HG03280 (cell line): ENCODE results near the gene PPIG.
"Not testable (repeated sequence)": the region's sequence is repeated elsewhere in the genome, so short reads cannot be mapped to it uniquely, and the experiment has no call there.

Experiments
- ATAC-seq: cut with Tn5 transposase; IDR thresholded peaks from one replicate; pipeline ENCODE4 v1.9.1; 2021; ENCODE audit warnings: mild to moderate bottlenecking, moderate library complexity; ENCODE audit not compliant: unreplicated experiment

The PPIG gene

GRCh38 chr2:169585673-169586072 lies 1.5 kb downstream of the PPIG start:
- ATAC-seq: no peak

- no peak for ATAC-seq
Observed at GRCh38 chr2:169590804-169591203, 6.7 kb downstream of the PPIG start.

- not testable (repeated sequence) for ATAC-seq
Observed at GRCh38 chr2:169596546-169596945, 12.4 kb downstream of the PPIG start.

GRCh38 chr2:169598982-169599381 lies 14.8 kb downstream of the PPIG start:
- no peak for ATAC-seq

- no peak for ATAC-seq
Observed at GRCh38 chr2:169599568-169599967, 15.4 kb downstream of the PPIG start.

GRCh38 chr2:169609264-169609663 lies 25.1 kb downstream of the PPIG start:
- no peak for ATAC-seq

GRCh38 chr2:169613876-169614275 lies 29.7 kb downstream of the PPIG start:
- ATAC-seq: no peak

GRCh38 chr2:169615982-169616381 lies 31.8 kb downstream of the PPIG start:
- ATAC-seq: not testable (repeated sequence)

GRCh38 chr2:169619946-169620345 lies 35.8 kb downstream of the PPIG start:
- ATAC-seq: no peak

- no peak for ATAC-seq
Observed at GRCh38 chr2:169620509-169620908, 36.4 kb downstream of the PPIG start.

GRCh38 chr2:169623235-169623634 lies 39.1 kb downstream of the PPIG start:
- ATAC-seq: no peak

GRCh38 chr2:169625781-169626180 lies 41.6 kb downstream of the PPIG start:
- ATAC-seq: no peak

- ATAC-seq: no peak
Observed at GRCh38 chr2:169636440-169637097, 52.4 kb downstream of the PPIG start.

GRCh38 chr2:169637620-169638019 lies 53.5 kb downstream of the PPIG start:
- ATAC-seq: no peak

GRCh38 chr2:169640104-169640503 lies 56.0 kb downstream of the PPIG start:
- ATAC-seq: no peak

GRCh38 chr2:169641464-169641863 lies 57.3 kb downstream of the PPIG start:
- no peak for ATAC-seq

GRCh38 chr2:169644173-169644572 lies 60.0 kb downstream of the PPIG start:
- no peak for ATAC-seq

GRCh38 chr2:169647496-169647895 lies 63.3 kb downstream of the PPIG start:
- no peak for ATAC-seq

- no peak for ATAC-seq
Observed at GRCh38 chr2:169649278-169649677, 65.1 kb downstream of the PPIG start.

GRCh38 chr2:169653636-169654035 lies 69.5 kb downstream of the PPIG start:
- ATAC-seq: no peak

GRCh38 chr2:169656164-169656563 lies 72.0 kb downstream of the PPIG start:
- no peak for ATAC-seq

- ATAC-seq: no peak
Observed at GRCh38 chr2:169658877-169659276, 74.7 kb downstream of the PPIG start.

GRCh38 chr2:169659320-169659719 lies 75.2 kb downstream of the PPIG start:
- no peak for ATAC-seq
